Activated T-cell treated with anti-CD3 and anti-CD28 coated beads, Interleukin-2, amount 50 U/mL, for 72 hours (primary cell): Measurements from ENCODE around the gene RAB18. TPM values are rescaled to one million over a fixed set of nuclear protein-coding genes. Genes with fewer than 3 reads are reported as not detected.
"Not testable (repeated sequence)": the region's sequence is repeated elsewhere in the genome, so short reads cannot be mapped to it uniquely, and the experiment has no call there.

ENCODE experiments used
- ATAC-seq, 2 donors: fragments of 150-1000 bp; cut with Tn5 transposase; replicated peaks in 1 of 2; 2 replicates each; pipeline ENCODE4 v1.10.0; 2021; ENCODE audit warnings: moderate library complexity in 2 of 2, mild to moderate bottlenecking in 1 of 2
- DNase-seq, 2 donors: peaks; one replicate each; pipeline ENCODE4 v3.0.0; 2021 to 2022; ENCODE audit warnings: mixed read lengths in 1 of 2
- H3K27ac Mint-ChIP-seq: one replicate; pipeline ENCODE4 v1.8.0; 2022; ENCODE audit warnings: mild to moderate bottlenecking, moderate library complexity, mixed read lengths
- H3K27me3 Mint-ChIP-seq: one replicate; pipeline ENCODE4 v1.8.0; 2022; ENCODE audit warnings: low read depth, mixed read lengths
- H3K36me3 Mint-ChIP-seq, 2 donors: one replicate each; pipeline ENCODE4 v1.8.0; 2022; ENCODE audit warnings: mixed read lengths in 2 of 2, mild to moderate bottlenecking in 1 of 2; ENCODE audit not compliant: insufficient read depth in 2 of 2
- H3K4me1 Mint-ChIP-seq: one replicate; pipeline ENCODE4 v1.8.0; 2022; ENCODE audit warnings: low read depth, mixed read lengths
- H3K4me3 Mint-ChIP-seq, 2 donors: one replicate each; pipeline ENCODE4 v1.8.0; 2022; ENCODE audit warnings: mild to moderate bottlenecking in 2 of 2, mixed read lengths in 2 of 2, moderate library complexity in 2 of 2
- H3K9me3 Mint-ChIP-seq, 2 donors: one replicate each; pipeline ENCODE4 v1.8.0; 2022; ENCODE audit warnings: mixed read lengths in 2 of 2
- total RNA-seq, 2 donors: library from RNA; stranded (reverse); gene quantifications; one replicate each; pipeline ENCODE4 v1.2.3, GENCODE V29; 2022

RAB18 gene
- total RNA-seq, 2 donors from 2014 or later = 51.7 to 68.5 TPM

GRCh38 chr10:27485368-27485767 lies 18.7 kb upstream of the RAB18 start:
- Mint-ChIP-seq H3K4me3 (no peak overlapping the region), H3K27ac (no peak overlapping the region), H3K36me3 (peaks cover 0 to 2% of the 10 kb centered on the region in 2 donors), H3K4me1 (no peaks in the 10 kb centered on the region), H3K9me3 (peaks cover 0 to 4% of the 10 kb centered on the region in 2 donors), H3K27me3 (no peaks in the 10 kb centered on the region)
- ATAC-seq (no peak), DNase-seq (no peak)

GRCh38 chr10:27485986-27486385 lies 18.1 kb upstream of the RAB18 start:
- no peaks in the 10 kb centered on the region for H3K4me1 Mint-ChIP-seq
- DNase-seq (no peak), ATAC-seq (no peak)
- peaks cover 3 to 6% of the 10 kb centered on the region in 2 donors for H3K9me3 Mint-ChIP-seq
- no peak overlapping the region for H3K4me3 Mint-ChIP-seq
- peaks cover 6% of the 10 kb centered on the region for H3K27me3 Mint-ChIP-seq
- H3K27ac Mint-ChIP-seq = no peak overlapping the region
- H3K36me3 Mint-ChIP-seq = peaks cover under 1 to 6% of the 10 kb centered on the region in 2 donors

DNA sequence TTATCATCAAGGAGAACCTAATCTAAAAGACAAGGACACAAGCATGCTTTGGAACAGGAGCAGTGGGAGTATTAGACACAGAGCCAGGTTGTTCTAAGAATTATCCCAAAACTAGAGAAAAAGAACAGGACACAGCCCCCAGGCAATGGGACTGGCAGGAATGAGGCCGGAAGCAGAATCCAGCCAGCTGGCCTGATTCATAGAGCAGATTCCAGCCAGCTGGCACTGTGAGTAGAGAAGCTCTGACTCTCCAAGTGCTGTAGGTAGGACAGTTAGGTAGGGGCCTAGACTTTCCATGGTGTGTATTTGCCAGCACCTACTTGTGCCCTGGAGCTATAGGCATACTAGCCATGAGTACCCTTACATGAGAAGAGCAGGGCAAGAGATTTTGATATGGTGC lies 13.3 kb upstream of the RAB18 start:
- Mint-ChIP-seq H3K4me1 (no peaks in the 10 kb centered on the region), H3K36me3 (peaks cover 3 to 11% of the 10 kb centered on the region in 2 donors), H3K9me3 (peaks cover 5 to 16% of the 10 kb centered on the region in 2 donors), H3K4me3 (no peak overlapping the region), H3K27ac (no peak overlapping the region), H3K27me3 (peaks cover 10% of the 10 kb centered on the region)
- DNase-seq = no peak
- ATAC-seq = no peak

DNA sequence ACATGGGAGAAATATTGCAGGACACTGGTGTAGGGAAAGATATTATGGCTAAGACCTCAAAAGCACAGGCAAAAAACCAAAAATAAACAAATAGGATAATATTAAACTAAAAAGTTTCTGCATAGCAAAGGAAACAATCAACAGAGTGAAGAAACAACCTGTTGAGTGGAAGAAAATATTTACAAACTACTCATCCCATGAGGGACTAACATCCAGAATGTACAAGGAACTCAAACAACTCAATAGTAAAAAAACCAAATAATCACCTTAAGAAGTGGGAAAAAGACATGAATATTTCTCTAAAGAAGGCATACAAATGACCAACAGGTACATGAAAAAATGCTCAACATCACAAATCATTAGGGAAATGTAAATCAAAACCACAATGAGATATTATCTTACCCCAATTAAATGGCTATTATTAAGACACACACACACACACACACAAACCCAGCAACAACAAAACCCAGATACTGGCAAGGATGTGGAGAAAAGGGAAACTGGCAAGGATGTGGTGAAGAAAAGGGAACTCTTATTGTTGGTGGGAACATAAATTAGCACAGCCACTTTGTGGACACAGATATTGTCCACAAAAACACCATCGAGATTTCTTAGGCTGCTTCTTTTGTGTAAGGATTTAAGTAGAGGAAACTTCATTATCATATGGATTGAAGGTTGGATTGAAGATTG lies 9.8 kb upstream of the RAB18 start:
- no peak for DNase-seq
- H3K27ac Mint-ChIP-seq = no peak overlapping the region
- no peak overlapping the region for H3K4me3 Mint-ChIP-seq
- peaks cover 5 to 12% of the 10 kb centered on the region in 2 donors for H3K9me3 Mint-ChIP-seq
- peaks cover 10% of the 10 kb centered on the region for H3K27me3 Mint-ChIP-seq
- ATAC-seq = no peak
- H3K4me1 Mint-ChIP-seq = no peaks in the 10 kb centered on the region
- peaks cover 3 to 9% of the 10 kb centered on the region in 2 donors for H3K36me3 Mint-ChIP-seq

DNA sequence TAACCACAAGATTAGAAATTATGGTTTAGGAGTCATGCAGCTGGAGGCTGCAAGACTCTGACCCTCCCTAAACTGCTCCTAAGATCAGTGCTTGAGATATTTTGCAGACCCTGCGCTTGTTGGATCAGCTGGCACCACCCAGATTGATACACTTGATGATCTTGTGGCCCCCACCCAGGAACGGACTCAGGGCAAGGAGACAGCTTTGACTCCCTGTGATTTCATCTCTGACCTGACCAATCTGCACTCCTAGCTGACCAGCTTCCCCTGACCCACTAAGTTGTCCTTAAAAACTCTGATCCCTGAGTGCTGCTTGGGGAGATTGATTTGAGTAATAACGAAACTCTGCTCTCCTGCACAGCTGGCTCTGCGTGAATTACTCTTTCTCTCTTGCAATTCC lies 8.0 kb upstream of the RAB18 start:
- no peak for DNase-seq
- no peak for ATAC-seq
- H3K27me3 Mint-ChIP-seq = peaks cover 3% of the 10 kb centered on the region
- peaks cover 2 to 3% of the 10 kb centered on the region in 2 donors for H3K36me3 Mint-ChIP-seq
- H3K27ac Mint-ChIP-seq = no peak overlapping the region
- H3K4me1 Mint-ChIP-seq = no peaks in the 10 kb centered on the region
- H3K4me3 Mint-ChIP-seq = no peak overlapping the region
- H3K9me3 Mint-ChIP-seq = peaks cover 2 to 8% of the 10 kb centered on the region in 2 donors

DNA sequence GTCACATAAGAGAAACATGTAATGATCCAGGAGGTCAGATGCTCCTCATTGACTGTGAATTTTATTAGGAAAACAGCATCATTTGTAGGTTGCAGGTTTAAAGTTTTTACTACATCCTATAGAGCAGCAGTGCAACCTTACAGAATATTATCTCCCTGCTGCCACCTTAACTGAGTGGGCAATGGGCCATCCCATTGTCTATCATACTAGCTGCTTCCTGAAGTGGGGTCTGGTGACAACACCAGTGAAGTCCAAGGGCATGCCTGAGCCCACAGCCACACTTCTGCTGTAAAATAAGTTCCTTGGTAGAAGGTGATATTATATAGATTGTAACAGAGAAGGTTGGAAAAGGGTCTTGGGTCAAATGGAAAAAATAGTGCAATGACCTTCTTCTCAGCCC lies 4.0 kb upstream of the RAB18 start:
- Mint-ChIP-seq H3K9me3 (no peaks in the 10 kb centered on the region), H3K36me3 (peaks cover 3 to 4% of the 10 kb centered on the region in 2 donors), H3K4me1 (peaks cover 11% of the 10 kb centered on the region), H3K27ac (no peak overlapping the region), H3K4me3 (no peak overlapping the region), H3K27me3 (no peaks in the 10 kb centered on the region)
- DNase-seq (no peak), ATAC-seq (no peak)

- peaks cover 3 to 4% of the 10 kb centered on the region in 2 donors for H3K36me3 Mint-ChIP-seq
- H3K4me1 Mint-ChIP-seq = peaks cover 15% of the 10 kb centered on the region
- no peak for DNase-seq
- no peak overlapping the region for H3K27ac Mint-ChIP-seq
- no peak overlapping the region for H3K4me3 Mint-ChIP-seq
- no peak for ATAC-seq
- H3K27me3 Mint-ChIP-seq = no peaks in the 10 kb centered on the region
- no peaks in the 10 kb centered on the region for H3K9me3 Mint-ChIP-seq
Observed at GRCh38 chr10:27500886-27501285, 3.2 kb upstream of the RAB18 start.

DNA sequence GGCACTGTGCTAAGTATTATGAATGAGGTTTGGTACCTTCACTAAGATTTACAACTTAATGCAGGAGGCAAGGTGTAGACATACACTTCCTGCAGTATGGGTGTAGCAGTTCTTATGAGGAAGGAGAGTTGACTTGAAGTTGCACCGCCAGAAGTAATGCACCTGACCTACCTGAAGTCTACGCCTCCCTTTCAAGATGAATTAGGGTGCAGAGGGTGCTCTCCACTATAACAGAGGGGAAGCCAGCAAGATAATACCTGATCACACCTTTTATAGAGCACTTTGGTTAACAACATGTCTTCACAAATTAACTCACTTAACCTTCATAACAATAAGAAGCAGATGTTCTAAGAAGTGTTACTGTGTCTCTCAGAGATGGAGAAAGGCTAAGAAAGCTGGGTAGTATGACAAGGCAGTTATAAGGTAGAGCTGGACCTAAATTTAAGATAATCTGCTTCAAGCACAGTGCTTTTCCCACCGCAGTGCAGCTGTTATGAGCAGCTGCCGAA lies 552 bp upstream of the RAB18 start:
- peaks cover 3 to 6% of the 10 kb centered on the region in 2 donors for H3K36me3 Mint-ChIP-seq
- H3K4me1 Mint-ChIP-seq = peaks cover 42% of the 10 kb centered on the region
- no peaks in the 10 kb centered on the region for H3K9me3 Mint-ChIP-seq
- DNase-seq = no peak
- H3K27ac Mint-ChIP-seq = peak overlapping the region; percentile 95
- ATAC-seq = no peak
- H3K4me3 Mint-ChIP-seq = peak overlapping the region; percentile 95 to 98
- H3K27me3 Mint-ChIP-seq = no peaks in the 10 kb centered on the region

- Mint-ChIP-seq H3K4me3 (peak overlapping the region; percentile 95 to 98), H3K27me3 (no peaks in the 10 kb centered on the region), H3K36me3 (peaks cover 4 to 6% of the 10 kb centered on the region in 2 donors), H3K9me3 (no peaks in the 10 kb centered on the region), H3K4me1 (peaks cover 56% of the 10 kb centered on the region), H3K27ac (peak overlapping the region; percentile 94)
- DNase-seq (no peak), ATAC-seq (no peak)
Observed at GRCh38 chr10:27504808-27505460, 830 bp downstream of the RAB18 start.

DNA sequence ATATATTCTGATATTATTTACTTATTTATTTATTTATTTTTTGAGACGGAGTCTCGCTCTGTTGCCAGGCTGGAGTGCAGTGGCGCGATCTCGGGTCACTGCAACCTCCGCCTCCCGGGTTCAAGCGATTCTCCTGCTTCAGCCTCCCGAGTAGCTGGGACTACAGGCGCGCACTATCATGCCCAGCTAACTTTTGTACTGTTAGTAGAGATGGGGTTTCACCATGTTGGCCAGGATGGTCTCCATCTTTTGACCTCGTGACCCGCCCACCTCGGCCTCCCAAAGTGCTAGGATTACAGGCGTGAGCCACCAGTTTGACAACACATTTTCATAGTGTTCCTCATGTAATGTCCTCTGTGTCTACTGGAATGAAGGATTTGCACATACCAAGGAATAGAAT lies 1.4 kb downstream of the RAB18 start:
- Mint-ChIP-seq H3K4me1 (peaks cover 62% of the 10 kb centered on the region), H3K4me3 (peak overlapping the region; percentile 77 to 95)
- not testable (repeated sequence) for H3K36me3 Mint-ChIP-seq, DNase-seq, ATAC-seq, H3K27me3 Mint-ChIP-seq, H3K27ac Mint-ChIP-seq, H3K9me3 Mint-ChIP-seq

GRCh38 chr10:27506280-27506679 lies 2.2 kb downstream of the RAB18 start:
- ATAC-seq (no peak), DNase-seq (peak in 1 of 2 donors; percentile 20)
- peak overlapping the region; percentile 77 to 95 for H3K4me3 Mint-ChIP-seq
- H3K36me3 Mint-ChIP-seq = peaks cover 6 to 8% of the 10 kb centered on the region in 2 donors
- H3K4me1 Mint-ChIP-seq = peaks cover 62% of the 10 kb centered on the region
- no peaks in the 10 kb centered on the region for H3K27me3 Mint-ChIP-seq
- peak overlapping the region; percentile 36 for H3K27ac Mint-ChIP-seq
- H3K9me3 Mint-ChIP-seq = no peaks in the 10 kb centered on the region

DNA sequence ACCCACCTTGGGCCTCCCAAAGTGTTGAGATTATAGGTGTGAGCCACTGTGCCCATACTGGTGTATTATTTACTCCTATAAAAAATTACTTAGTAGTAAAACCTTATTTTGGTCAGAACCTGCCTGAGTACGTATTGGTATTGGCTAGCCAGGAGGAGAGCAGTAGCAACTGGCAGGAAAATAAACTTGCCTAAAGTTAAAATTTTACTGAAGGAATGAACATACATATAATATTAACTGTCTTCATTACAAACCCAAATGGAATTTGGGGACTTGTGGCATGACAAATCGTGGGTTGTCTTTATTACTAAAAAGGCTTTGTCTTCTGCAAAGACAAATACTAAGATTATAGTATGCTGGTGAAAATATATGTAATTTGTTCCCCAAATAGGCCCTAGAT lies 8.4 kb downstream of the RAB18 start:
- no peak overlapping the region for H3K4me3 Mint-ChIP-seq
- ATAC-seq = no peak
- no peak for DNase-seq
- no peak overlapping the region for H3K27ac Mint-ChIP-seq
- H3K36me3 Mint-ChIP-seq = peaks cover 5 to 29% of the 10 kb centered on the region in 2 donors
- peaks cover 53% of the 10 kb centered on the region for H3K4me1 Mint-ChIP-seq
- no peaks in the 10 kb centered on the region for H3K27me3 Mint-ChIP-seq
- H3K9me3 Mint-ChIP-seq = no peaks in the 10 kb centered on the region

- H3K27me3 Mint-ChIP-seq = no peaks in the 10 kb centered on the region
- ATAC-seq = peak; percentile 70 to 88
Observed at GRCh38 chr10:27513451-27514191, 9.5 kb downstream of the RAB18 start.

More at GRCh38 chr10:27513451-27514191, 9.5 kb downstream of the RAB18 start:
- DNase-seq = no peak
- H3K27ac Mint-ChIP-seq = peak overlapping the region; percentile 95
- peaks cover 5 to 29% of the 10 kb centered on the region in 2 donors for H3K36me3 Mint-ChIP-seq
- peak overlapping the region; percentile 1 to 88 for H3K4me3 Mint-ChIP-seq
- H3K9me3 Mint-ChIP-seq = no peaks in the 10 kb centered on the region
- H3K4me1 Mint-ChIP-seq = peaks cover 50% of the 10 kb centered on the region
